GM19468 (cell line): ENCODE measurements around the gene ELOVL3.

ENCODE experiments used
- ATAC-seq: cut with Tn5 transposase; IDR thresholded peaks from one replicate; pipeline ENCODE4 v1.9.1; 2021; ENCODE audit warnings: mild to moderate bottlenecking, moderate library complexity, moderate number of reproducible peaks; ENCODE audit not compliant: unreplicated experiment; ENCODE audit errors: extremely low read depth

ELOVL3 gene

DNA sequence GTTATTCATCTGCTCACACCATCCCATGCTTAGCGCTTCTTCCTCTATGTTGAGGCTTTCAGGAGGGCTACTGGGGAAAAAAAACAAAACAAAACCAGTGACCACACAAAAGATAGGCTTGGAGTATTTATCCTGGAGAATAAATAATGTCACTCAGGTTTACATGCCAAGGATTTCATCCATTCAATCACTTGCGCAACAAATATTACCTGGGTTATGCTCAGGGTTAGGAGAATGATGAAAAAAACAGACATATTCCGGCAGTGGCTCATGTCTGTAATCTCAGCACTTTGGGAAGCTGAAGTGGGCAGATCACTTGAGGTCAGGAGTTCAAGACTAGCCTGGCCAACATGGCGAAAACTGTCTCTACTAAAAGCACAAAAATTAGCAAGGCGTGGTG, 3.3 kb upstream of the ELOVL3 start:
- no peak for ATAC-seq

DNA sequence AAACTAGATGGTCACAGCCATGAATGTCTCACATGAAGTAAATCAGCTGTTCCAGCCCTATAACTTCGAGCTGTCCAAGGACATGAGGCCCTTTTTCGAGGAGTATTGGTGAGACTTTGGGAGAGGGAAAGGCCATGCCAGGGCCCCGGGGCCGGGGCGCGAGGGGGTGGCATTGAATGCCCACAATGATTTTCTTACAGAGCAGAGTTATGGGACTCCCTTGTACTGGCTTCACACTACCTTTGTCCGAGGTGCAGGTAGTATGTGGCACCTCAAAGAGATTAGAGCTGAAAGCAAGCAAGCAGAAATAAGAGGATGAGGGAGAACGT, 407 bp downstream of the ELOVL3 start:
- no peak for ATAC-seq

DNA sequence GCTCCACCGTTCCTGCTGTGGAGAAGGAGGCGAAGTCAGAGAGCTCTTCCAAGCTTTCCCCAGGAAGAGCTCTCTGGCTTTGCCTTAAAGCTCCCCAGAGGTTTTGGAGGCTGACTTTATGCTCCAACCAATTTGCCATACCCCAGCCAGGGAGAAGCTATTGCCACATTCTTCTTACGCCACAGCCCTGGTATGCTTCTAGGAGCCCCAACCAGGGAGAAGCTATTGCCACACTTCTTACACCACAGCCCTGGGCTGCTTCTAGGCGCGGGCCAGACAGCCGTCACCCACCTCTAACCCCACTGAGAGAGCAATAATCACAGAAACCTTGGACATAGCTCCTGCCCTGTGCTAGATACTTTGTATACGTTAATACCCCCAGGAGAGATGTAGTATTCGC, 951 bp downstream of the ELOVL3 start:
- ATAC-seq = no peak

DNA sequence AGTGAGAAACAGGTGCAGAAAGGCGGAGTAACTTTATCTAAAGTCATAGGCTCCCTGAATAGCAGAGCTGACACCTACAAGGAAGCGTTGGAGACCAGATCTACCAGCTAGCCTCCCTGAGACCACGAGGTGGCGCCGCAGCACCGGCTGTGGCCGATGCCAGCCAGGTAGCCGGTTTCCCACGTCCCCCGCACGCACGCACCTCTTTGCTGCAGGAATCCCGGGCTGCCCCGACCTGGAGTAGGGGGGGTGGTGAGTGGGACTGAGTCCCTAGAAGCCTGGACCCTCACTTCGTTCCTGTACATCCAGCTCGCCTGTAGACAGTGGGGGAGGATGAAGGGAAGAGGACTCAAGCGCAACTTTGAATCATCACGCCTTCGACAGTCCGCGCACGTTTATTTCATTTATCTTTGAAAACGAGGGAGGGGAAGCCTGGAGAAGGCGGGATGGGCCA, 3.7 kb downstream of the ELOVL3 start:
- ATAC-seq = no peak

DNA sequence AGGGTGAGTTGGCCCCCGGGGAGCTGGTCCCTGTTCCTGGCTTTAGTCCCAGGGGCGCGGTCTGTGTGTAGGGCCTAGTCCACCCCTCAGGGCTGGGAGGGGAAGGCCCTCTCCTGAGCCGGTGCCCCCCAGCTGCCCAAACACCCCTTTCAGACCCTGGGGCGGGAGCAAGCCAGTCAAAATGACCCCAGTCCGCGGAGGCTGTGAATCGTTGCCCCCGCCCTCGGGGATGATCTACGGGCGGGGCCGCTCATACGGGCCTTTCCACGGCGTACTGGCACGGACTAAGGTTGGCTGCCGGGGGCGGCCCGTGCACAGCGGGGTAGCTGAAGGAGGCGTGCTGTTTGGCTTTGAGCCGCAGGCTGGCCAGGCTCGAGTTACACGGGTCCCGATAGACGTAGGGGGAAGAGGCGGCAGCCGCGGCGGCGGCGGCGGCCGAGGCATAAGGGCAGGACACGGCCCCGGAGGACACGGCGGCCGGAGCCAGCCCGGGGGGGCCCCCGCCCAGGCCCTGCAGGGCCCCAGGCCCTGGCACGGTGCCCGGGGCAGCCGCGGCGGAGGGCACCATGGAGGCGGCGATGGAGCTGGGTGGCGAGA, 4.3 kb downstream of the ELOVL3 start:
- ATAC-seq = no peak

DNA sequence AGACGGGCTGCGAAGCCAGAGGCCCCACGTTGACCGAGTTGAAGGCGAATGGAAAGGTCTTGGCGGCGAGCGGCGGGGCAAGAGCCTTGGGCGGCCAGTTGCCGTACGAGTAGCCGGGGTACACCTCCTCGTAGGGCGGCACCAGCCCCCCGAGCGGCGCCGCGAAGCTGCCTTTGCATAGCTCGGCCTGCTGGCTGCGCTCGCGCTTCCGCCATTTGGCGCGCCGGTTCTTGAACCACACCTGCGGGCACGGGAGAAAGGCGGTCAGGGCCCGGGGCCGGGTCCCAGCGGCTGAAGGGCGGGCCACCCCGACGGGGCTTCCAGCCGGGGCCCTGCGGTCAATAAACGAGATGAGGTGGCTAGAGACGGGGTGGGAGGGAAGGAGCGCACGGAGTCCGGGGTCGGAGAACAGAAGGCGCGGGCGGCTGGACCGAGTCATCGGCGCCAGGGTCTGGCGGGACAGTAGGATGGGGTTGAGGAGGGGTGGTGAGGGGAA, 4.8 kb downstream of the ELOVL3 start:
- ATAC-seq = no peak

DNA sequence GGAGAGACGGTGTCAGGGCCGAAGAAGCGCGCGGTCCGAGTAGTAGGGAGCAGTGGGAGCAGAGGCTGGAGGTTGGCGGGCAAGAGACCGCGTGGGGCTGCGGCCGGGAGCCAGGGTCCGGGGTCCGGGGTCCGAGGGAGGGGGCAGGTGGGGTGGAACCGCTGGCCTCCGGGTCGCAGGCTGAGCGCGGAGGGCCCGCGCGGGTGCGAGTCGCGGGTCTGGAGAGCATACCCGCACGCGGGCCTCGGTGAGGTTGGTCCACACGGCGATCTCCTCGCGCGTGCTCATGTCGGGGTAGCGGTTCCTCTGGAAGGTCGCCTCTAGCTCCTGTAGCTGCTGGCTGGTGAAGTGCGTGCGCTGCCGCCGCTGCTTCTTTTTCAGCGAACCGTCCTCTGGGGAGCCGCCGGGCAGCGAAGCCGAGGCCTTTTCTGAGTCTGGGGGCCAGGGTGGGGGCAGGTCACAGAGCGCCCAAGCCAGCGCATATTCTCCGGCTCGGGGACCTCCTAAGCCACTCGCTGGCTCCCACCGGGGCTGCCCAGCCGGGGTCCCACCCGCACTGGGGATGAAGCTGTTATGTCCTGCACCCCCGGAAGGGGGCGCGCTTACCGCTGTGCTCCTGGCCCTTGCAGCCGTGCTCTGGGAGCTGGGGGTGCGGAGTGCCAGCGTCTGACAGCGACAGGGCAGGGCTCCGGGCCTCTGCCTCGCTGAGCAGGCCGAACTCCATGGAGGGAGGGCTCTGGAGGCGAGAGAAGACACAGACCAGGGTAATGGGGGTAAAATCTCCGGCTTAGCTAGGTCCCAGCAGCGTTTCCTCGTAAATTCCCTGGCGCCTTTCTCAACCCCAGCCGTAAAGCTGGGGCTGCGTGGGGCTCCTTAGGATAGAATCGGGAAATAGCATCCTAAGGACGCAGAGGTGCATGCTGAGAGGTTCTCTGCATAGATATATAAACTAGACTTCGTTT, 5.5 kb downstream of the ELOVL3 start:
- no peak for ATAC-seq

DNA sequence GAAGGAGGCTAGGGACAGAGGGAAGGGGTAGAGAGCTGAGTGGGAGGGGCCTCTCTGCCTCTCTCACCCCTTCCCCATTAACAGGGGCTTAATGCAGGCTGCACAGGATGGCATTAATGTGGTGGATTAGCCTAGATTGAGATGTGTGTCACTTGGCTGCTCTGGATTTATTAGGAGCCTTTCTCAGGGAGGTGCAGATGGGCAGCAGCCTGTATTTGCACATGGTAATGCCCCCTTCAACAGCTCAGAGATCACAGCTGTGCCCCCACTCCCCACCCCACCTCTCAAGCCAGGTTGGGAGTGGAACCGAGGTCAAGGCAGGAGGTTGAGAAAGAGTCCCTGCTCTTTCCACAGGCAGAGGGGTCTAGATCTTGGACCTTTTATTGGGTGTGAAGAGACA, 7.9 kb downstream of the ELOVL3 start:
- ATAC-seq = no peak

DNA sequence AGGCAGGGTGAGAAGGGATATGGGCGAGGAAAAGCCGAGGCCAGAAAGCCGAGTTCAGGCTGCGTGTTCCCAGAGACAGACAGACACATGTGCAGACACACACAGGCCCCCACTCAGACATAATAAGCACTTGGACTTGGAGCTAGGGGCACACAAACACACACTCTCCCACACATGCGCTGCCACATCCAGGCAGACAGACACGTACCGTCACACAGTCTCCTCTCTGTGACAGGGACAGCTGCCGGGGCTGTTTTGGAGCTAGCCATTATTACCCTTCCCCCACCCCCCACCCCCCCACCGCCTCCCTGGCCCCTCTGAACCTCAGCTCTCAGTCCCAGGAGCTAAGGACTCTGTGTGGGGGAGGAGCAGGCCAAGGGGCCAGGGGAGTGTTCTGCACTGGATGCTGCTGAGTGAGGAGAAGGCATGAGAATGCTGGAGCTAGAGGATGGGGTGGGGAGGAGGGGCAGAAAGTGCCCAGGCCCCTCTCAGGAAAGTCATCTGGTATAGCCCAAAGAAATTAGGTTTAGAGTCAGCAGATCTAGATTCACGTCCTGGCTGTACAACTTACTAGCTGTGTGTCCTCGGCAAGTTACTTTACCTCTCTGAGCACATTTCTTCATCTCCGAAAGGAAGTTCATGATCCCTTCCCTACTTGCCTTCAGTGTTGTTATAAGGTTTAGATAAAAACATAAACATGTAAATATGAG, 8.9 kb downstream of the ELOVL3 start:
- no peak for ATAC-seq

DNA sequence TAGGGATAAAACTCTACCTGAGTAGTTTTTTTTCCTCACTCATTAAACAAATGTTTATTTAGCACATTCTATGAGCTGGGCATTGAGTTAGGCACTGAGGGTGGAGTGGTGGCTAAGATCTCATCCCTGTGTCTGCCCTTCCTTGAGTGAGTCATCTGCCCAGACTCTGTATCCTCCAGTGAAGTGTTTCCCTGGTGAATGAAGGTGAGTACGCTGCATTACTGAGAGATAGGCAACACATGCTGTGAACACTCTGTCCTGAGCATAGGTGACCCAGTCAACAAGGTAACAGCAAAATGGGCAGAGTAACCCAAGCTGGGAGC, 9.5 kb downstream of the ELOVL3 start:
- no peak for ATAC-seq

DNA sequence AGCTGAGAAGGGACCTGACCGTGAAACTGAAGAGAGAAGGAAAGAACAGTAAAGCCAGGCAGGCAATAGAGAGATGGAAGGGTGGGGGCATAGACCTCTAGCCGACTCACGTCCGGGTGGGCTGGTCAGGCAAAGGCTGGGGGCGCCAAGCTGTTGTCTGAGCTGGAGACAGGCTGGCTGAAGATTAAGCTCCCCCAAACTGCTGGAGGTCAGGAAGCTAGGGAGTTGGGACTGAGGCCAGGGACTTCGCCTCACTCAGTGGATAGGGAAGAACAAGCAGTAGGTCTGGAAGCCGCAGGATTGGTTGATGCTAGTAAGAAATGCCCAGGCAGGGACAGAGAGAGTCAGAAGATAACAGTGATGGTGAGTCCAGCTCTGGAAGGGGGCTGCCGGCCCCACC, 9.9 kb downstream of the ELOVL3 start:
- ATAC-seq = no peak

DNA sequence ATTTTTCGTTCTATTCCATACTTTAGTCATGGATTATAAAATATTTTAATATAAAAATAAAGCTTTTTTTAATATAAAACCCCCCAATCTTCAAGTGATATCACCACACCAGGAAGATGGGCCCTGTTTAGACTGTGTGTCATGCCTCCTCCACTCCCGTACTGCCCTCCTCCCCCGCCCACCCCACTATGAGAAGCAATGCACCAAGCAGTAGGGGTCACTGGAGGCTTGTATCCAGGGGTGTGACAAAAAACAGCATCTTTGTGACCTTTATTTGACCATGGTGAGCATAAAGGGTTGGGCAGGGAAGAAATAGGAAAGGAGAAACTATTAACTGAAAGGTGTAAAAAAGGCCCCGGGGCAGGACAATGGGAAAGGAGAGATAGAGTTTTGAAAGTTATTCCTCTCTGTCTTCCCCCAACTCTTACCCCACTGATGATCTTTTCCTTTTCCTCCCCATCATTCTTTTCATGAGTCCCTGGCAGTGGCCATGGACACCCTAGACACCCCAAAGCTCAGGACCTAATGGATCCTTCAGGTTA, 11.7 kb downstream of the ELOVL3 start:
- ATAC-seq = no peak

DNA sequence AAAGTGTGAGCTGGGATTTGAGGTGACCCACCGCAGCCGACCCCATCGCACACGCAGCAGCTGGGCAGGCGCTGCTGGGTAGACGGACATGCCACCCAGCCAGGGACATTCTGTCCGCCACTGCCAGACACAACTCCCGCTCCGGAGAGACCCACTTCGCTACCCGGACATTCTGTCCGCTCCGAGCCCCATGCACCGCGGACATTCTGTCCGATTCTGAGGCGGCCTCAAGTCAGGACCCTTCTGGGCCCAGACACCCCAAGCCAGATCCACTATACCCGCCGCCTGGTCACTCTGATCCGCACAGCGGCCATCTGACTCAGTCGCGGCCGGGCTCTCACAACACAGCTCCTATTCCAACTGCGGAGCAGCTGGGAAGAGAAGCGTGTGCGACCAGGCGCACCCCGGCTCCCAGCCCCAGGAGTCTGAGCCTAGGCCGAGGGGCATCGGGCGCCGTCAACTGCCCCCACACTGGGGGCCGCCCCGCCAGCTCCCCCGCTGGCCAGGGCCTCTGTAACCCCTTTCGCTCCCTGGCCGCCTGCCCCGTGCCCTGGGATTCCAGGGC, 14.4 kb downstream of the ELOVL3 start:
- ATAC-seq = no peak

DNA sequence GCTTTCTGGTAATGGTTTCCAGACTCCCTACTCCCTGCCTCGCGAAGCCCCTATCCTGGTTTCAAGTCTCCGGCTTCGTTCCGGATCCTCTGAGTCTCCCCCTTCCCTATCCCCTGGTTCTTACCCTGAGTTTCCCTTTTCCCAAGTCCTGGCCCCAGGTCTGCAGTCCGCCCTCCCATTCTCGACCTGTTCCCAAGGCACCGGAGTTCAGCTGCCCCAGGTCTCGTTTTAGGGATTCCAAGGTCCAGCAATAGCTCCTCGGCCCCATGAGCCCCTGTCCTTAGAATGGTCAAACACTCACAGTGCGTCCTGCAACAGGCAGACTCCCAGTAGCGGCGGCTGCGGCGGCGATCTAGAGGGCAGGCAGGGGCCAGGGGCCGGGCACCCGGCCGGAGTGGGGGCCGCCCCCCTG, 14.9 kb downstream of the ELOVL3 start:
- no peak for ATAC-seq

DNA sequence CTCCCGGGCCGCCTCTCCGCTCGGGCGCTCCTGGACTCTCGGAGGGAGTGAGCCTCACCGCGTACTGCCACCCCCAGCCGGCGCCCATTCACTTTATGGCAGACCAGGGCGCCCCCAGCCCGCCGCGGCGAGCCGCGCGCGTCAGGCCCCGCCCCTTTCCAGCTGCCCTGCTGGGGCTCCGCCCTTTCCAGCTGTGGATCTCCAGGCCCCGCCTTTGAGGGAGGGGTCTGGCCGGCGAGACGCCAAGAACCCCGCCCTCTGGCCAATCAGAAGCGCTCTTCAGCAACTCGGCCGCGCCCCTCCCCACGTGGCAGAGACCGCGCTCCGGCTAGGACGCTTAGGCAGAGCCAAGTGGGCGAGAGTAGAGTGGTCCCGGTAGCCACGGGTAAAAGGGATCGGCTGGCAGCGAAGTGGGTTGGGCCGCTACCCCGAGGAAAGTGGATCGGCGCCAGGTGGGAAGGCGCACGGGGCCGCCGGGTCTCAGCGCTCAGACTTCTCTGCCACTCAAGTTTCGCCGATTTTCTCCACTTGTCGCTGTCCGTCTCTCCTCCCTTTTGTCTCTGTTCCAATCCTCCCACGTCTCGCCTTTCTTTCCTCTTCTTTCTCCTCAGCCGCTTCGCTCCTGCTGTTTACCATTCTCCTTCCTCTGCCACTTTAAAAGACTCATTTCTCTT, 15.5 kb downstream of the ELOVL3 start, which contains the start of gene PITX3:
PITX3 (minus strand) TSS at position 69 of the 674 bp plus-strand sequence. CDS start 9,432 bp downstream, outside the sequence.
- peak; percentile 24 for ATAC-seq

DNA sequence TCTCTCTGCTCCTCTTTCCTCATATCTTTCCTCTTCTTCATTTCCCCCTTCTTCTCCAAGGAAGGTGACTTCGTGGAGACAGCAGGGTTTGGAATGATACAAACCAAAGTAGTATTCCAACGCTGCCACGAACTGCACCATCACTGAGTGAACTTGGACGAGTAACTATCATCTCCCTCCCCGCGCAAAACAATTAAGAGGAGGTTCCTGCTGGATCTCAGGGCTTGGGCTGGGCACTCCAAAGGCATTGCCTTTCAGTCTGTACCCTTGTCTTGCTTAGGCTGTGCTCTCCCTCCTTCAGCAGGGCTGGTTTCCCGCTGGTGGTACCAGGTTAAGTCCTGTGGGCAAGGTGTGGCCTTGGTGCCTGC, 16.0 kb downstream of the ELOVL3 start:
- no peak for ATAC-seq

DNA sequence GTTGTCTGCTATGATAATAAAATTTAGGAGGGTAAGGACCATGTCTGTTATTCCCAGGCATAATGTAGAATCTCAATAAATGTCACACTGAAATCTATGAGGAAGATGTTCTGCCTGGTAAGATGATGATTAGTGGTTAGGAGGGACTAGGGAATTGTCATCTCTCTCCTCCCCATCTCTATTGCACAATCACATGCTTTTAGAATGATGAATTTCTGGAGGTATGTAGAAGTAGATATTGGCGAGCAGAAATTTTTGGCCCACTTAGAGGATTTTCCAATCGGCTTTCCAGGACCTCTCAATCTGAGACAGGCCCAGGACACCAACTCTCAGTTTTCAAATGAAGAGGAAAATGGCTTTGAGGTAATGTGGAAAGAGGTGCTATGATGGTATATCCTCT, 17.2 kb downstream of the ELOVL3 start:
- no peak for ATAC-seq

DNA sequence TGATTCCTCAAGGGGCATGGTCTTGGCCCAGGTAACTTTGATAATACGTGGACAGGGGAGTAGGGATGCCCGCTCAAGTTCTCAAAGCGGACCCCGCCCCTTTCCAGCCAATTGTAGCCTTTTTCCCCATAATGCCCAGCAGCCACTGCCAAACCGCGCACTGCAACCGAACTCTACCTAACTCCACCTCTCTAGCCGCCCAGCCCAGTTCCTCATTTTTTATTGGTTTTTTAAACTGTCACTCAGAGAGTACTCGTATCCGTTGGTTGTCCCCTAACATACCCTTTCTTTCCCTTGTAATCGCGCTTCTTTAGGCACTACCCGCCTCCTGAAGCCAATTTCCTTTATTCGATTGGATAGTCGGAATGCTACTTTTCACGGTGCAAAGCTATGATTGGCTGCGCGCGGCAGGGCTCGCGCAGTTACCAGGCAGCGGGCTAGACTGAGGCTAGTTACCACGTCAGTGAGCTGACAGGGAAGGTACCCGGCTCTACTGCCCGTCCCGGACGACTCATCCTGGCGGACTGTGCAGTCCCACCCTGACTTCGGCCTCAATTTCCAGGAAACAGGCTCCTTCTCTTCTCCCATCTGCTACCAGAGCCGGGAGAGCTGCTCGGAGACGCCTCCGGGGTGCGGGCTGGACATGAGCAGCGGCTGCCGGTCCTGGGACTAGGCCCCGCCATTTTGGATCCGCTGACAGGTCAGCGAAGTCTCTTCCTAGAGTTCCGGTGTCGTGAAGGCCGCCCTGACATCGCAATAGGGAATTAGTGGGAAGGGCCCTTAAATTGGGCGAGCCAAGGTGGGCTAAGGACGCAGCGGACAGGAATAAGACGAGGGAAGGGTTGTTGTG, 19.2 kb downstream of the ELOVL3 start, which contains the start of gene GBF1:
GBF1 (plus strand) TSS at position 451 of the 850 bp plus-strand sequence. CDS start 13,407 bp downstream, outside the sequence.
- peak; percentile 85 for ATAC-seq

DNA sequence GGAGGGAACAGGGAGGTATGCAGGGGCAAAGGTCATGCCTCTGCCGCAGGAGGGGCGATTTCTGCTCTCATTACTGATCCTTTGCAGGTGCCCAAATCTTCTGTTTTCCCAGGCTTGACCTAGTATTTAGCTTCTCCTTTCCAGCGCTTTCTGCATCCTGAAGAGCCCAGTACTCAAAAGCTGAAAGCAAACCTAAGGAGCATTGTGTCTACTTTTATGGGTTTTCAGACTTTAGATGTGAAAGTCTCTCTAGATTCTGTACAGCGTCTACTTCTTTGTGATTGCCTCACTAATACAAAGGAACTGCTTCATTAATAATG, 19.8 kb downstream of the ELOVL3 start:
- ATAC-seq = no peak
